Epithelial cell of proximal tubule (primary cell): Measurements from ENCODE around the gene PCSK7. TPM values are rescaled to one million over a fixed set of nuclear protein-coding genes. Genes with fewer than 3 reads are reported as not detected.

Experiments used
- DNase-seq: peaks from one replicate; pipeline ENCODE4 v3.0.0-alpha.2; 2011; ENCODE audit warnings: low read depth
- H3K4me3 ChIP-seq: 2 replicates; pipeline ENCODE4 v1.5.1; 2011; ENCODE audit warnings: low read depth, mild to moderate bottlenecking, low read length
- total RNA-seq: library from RNA; depleted of rRNA; stranded (reverse); fragments of >200 nt; gene quantifications from 2 replicates; pipeline ENCODE4 v1.2.3, GENCODE V29; 2015
- TF ChIP-seq, protein P1 (sequence below): conservative IDR thresholded peaks from 2 replicates; pipeline ENCODE4 v1.5.1; 2012; ENCODE audit warnings: low read depth, mild to moderate bottlenecking, low read length

PCSK7 gene
- total RNA-seq, 1 donor from 2014 or later, result 19.6 TPM

GRCh38 chr11:117219995-117220394, 11.9 kb downstream of the PCSK7 start:
- H3K4me3 ChIP-seq, result no peak overlapping the region
- no peak for DNase-seq
- TF ChIP-seq, protein P1, sequence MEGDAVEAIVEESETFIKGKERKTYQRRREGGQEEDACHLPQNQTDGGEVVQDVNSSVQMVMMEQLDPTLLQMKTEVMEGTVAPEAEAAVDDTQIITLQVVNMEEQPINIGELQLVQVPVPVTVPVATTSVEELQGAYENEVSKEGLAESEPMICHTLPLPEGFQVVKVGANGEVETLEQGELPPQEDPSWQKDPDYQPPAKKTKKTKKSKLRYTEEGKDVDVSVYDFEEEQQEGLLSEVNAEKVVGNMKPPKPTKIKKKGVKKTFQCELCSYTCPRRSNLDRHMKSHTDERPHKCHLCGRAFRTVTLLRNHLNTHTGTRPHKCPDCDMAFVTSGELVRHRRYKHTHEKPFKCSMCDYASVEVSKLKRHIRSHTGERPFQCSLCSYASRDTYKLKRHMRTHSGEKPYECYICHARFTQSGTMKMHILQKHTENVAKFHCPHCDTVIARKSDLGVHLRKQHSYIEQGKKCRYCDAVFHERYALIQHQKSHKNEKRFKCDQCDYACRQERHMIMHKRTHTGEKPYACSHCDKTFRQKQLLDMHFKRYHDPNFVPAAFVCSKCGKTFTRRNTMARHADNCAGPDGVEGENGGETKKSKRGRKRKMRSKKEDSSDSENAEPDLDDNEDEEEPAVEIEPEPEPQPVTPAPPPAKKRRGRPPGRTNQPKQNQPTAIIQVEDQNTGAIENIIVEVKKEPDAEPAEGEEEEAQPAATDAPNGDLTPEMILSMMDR, result no peak

DNA sequence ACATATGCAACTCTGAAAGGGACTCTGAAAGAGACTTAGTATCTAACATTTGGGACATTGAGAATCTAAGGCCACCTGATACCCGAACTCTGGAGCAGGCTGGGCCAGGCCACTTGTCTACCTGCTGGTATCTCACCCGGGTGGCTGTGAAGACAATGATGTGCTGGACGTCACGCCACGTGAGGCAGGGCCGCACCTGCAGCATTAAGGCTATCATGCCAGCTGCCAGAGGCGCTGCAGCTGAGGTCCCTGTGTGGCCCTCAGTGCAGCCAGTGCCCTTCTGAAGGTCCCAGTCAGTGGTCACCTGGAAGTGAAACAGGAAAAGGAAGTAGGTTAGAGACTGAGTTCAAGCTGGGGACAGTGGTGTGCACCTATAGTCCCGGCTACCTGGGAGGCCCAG, 12.4 kb downstream of the PCSK7 start:
- H3K4me3 ChIP-seq, result no peak overlapping the region
- TF ChIP-seq, protein P1, result no peak
- DNase-seq, result no peak

DNA sequence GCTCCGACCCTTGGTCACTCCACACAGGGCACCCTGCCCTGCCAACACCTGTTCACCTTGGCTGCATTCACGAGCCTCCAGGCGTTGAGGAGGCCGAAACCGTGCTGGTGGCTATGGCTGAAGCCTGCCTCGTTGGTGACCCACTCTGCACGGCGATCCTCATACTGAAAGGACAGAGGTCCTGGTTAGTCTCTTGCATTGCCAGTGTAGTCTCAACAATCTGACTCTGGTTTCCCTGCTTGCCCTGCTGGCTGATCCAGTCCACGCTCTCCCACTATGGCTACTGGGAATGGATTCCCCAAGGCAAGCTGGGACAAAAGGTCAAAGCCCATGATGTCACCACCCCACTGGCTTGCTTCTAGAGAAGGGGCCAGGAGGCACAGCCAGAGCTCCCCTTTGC, 12.9 kb downstream of the PCSK7 start:
- TF ChIP-seq, protein P1, result no peak
- DNase-seq, result no peak
- no peak overlapping the region for H3K4me3 ChIP-seq

DNA sequence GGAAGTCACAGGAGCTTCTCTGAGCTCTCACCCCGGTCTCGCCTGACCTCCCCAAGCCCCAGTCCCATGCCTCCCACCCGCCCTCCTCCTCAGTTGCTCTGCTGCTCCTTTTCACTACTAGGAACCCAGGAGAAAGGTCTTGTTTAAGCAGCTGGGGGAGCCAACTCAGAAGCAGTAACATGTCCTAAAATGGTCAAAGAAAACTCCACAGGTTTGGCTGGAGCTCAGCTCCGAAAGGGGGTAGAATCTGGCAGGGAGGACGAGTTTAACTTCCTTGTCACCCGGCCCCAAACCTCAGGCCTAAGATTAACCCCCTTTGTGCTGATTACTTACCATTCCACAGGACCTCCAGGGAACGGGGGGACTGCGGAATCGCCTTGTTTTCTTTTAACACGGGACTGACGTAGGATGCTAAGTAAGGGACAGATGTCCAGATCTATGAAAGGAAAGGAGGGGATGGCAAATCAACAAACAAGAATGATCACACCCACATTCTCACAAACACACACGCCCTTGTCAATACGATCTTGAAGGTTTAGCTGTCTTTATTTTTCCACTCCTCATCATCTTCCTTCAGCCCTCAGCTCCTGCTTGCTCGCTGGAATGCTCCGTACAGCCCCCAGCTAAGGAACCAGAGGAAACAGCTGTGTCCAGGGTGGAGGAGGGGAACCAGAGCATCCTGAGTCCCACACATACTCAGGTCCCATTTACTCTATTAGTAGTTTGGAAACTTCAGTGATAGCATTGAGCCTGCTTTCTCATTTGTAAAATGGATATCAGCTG, 13.5 kb downstream of the PCSK7 start:
- no peak overlapping the region for H3K4me3 ChIP-seq
- DNase-seq, result no peak
- TF ChIP-seq, protein P1, result no peak

DNA sequence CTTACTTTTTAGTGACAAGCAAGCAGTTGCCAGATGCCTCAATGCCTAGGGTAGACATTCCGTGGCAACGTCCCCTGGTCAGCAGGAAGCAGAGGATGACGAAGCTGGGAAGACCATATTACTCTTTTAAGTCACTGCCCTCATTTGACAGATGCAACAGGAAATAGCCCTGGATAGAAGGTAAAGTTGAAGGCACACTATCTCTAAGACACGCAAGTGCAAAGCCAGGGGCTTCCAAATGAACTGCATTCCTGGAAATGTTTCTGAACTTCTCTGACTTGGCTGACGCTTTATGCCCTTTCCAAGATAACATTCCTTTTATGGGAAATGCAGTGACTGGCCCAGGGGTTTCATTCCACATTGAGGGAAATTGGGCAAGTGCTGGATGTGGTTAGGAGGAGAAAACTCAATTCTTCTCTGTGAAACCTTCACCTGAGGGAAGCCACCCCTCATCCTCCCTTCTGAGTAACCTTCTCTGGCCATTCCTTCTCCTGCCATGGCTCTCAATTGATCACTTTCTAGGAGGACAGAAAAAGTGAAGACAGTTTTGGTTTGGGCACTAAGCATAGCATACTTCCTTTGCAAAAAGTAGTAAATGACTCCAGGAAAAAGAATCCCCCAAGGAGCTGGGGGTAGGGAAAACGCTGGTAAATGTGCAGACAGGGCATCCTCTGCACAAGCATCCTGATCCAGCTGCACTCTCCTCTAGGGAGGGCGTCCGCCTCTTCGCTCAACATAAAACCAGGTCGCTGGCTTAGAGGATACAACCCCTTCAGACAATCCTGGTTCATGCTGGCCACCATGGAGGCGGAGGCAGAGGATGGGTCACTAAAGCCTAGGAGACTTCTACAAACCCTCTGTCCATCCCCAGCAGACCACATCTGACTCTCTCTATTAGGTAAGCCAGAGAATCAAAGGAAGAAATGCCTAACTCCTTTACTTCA, 14.5 kb downstream of the PCSK7 start:
- no peak overlapping the region for H3K4me3 ChIP-seq
- TF ChIP-seq, protein P1, result no peak
- DNase-seq, result no peak

GRCh38 chr11:117214404-117215110, 17.3 kb downstream of the PCSK7 start:
- no peak for DNase-seq
- TF ChIP-seq, protein P1, result no peak
- H3K4me3 ChIP-seq, result no peak overlapping the region
